Pancreas (tissue), 10 donors: ENCODE data around the gene NDRG2. TPM values are rescaled to one million over a fixed set of nuclear protein-coding genes. Genes with fewer than 3 reads are reported as not detected.
A peak's percentile ranks its signal among the peaks of the same experiment; 100 is the strongest.

Source experiments
- ATAC-seq, 4 donors: fragments of 200-7000 bp; cut with Tn5 transposase; one replicate each; pipeline versions ENCODE4 v1.8.0 to v1.9.1; 2020; ENCODE audit warnings: mild to moderate bottlenecking in 4 of 4, moderate library complexity in 4 of 4
- DNase-seq, 6 donors: peaks; one replicate each; pipeline ENCODE4 v3.0.0-alpha.2; 2020
- FAIRE-seq: peaks from 2 replicates; lab custom pipeline; 2012; peaks lifted over from hg19 to GRCh38; lab: Jason Lieb, UNC
- H3K27ac ChIP-seq, 4 donors: fragments of 200-600 bp; sonication (generic); 1 replicate in 3 of 4; 2 replicates in 1 of 4; pipeline versions ENCODE4 v1.5.0 to v1.8.0; 2020
- H3K27me3 ChIP-seq, 4 donors: fragments of 200-600 bp; one replicate each; pipeline ENCODE4 v1.8.0; 2021
- H3K36me3 ChIP-seq, 3 donors: fragments of 200-600 bp; sonication (generic) in 1 of 3; one replicate each; pipeline versions ENCODE4 v1.5.0 to v1.8.0; 2020 to 2021
- H3K4me1 ChIP-seq, 3 donors: fragments of 200-600 bp; one replicate each; pipeline ENCODE4 v1.8.0; 2021
- H3K4me3 ChIP-seq, 4 donors: fragments of 200-600 bp; sonication (generic) in 2 of 4; one replicate each; pipeline versions ENCODE4 v1.5.0 to v1.8.0; 2020 to 2021
- H3K9me3 ChIP-seq, 4 donors: fragments of 200-600 bp; one replicate each; pipeline ENCODE4 v1.8.0; 2021
- CTCF ChIP-seq, 4 donors: fragments of 200-600 bp; sonication (generic) in 3 of 4; IDR thresholded peaks; one replicate each; pipeline versions ENCODE4 v1.5.0 to v1.8.0; 2021; ENCODE audit warnings: antibody characterized with exemption in 4 of 4
- WGBS, 2 donors: extraction: QIAGEN DNeasy Blood & Tissue Kit; methylation state at CpG; one replicate each; pipeline ENCODE4 v1.1.7; 2013; 5-methylcytosine and 5-hydroxymethylcytosine counted together
- intact Hi-C, 3 donors: fragments of 100-400 bp; cut with DNase I; formaldehyde crosslinking; loops; one replicate each; pipeline versions ENCODE4 v1.11.1 to v1.14.2; 2022
- polyA plus RNA-seq, 2 donors: library from polyadenylated mRNA; stranded (reverse); fragments of 200-250 nt; gene quantifications; one replicate each; pipeline ENCODE4 v1.2.3, GENCODE V29; 2013
- total RNA-seq, 6 donors: library from RNA; stranded (reverse); fragmentation: NEBNext Ultra II Directional in 4 of 6; extraction: Animal tissue kit (Norgen Biotek cat#: 25700) in 4 of 6; gene quantifications; one replicate each; pipeline versions ENCODE4 v1.2.1 to v1.2.4, GENCODE V29; 2021 to 2023
- donor health status: healthy with polysubstance abuse.
- donor health status: DM: no; HTN: no; CAD: no; lungs with moderate emphysema.
- donor health status: DM: no; HTN: no; CAD: no.
- donor health status: control.
- donor health status: control.
- donor health status: Bipolar disorder and iron deficiency.
- donor health status: DM: yes; HTN: yes; CAD: no.
- donor health status: DM: no; HTN: no; CAD: no.
- donor health status: DM: no; HTN: no; CAD: no.
- donor health status: DM: yes; HTN: yes; CAD: no.

NDRG2 gene
- total and polyA plus RNA-seq, 8 donors = 37.5 to 159 (median 59.6) TPM

- Histone ChIP-seq H3K4me1 (peaks cover 0 to 5% (median 3%) of the 10 kb centered on the region in 3 donors), H3K27ac (peak overlapping the region; percentile 41 to 67 (median 64)), H3K27me3 (no peaks in the 10 kb centered on the region), H3K36me3 (peaks cover 0 to 9% (median 0%) of the 10 kb centered on the region in 3 donors), H3K9me3 (no peaks in the 10 kb centered on the region), H3K4me3 (peak overlapping the region; percentile 62 to 95 (median 85))
- DNase-seq (peak; percentile 40 to 80 (median 60)), FAIRE-seq (no peak), ATAC-seq (peak; percentile 30 to 52 (median 48))
- TF ChIP-seq CTCF (IDR thresholded peaks at IDR 0.05) = no peak
- intact Hi-C loops = no loop called here
- WGBS, 2 donors = 13 to 17% methylated on average over 55 to 58 of the region's 58 CpGs
Observed at GRCh38 chr14:21025371-21026273, 761 bp upstream of the NDRG2 start.

GRCh38 chr14:21023817-21024584 lies 860 bp downstream of the NDRG2 start:
- no peaks in the 10 kb centered on the region for H3K9me3 ChIP-seq
- H3K36me3 ChIP-seq = peaks cover 0 to 10% (median 0%) of the 10 kb centered on the region in 3 donors
- WGBS, 2 donors = 9% methylated on average over 17 of the region's 17 CpGs
- no peak for DNase-seq
- H3K27ac ChIP-seq = peak overlapping the region; percentile 41 to 67 (median 64)
- no peak for FAIRE-seq
- peak; percentile 45 to 61 (median 50) for ATAC-seq
- TF ChIP-seq CTCF (IDR thresholded peaks at IDR 0.05) = no peak
- H3K27me3 ChIP-seq = no peaks in the 10 kb centered on the region
- intact Hi-C loops = loop anchor here in 1 of 3 donors (5.0 kb wide), 1 partner anchor 68 kb away; no protein-coding TSS in a partner anchor
- peaks cover 0 to 5% (median 3%) of the 10 kb centered on the region in 3 donors for H3K4me1 ChIP-seq
- H3K4me3 ChIP-seq = peak overlapping the region; percentile 62 to 95 (median 85)

- peaks cover 0 to 17% (median 0%) of the 10 kb centered on the region in 3 donors for H3K36me3 ChIP-seq
- ATAC-seq (no peak), FAIRE-seq (no peak), DNase-seq (no peak)
- peak overlapping the region in 2 of 4 donors; percentile 75 to 95 for H3K4me3 ChIP-seq
- H3K4me1 ChIP-seq = peaks cover 0 to 5% (median 3%) of the 10 kb centered on the region in 3 donors
- H3K27me3 ChIP-seq = no peaks in the 10 kb centered on the region
- 58 to 65% methylated on average over 7 of the region's 7 CpGs for WGBS, 2 donors
- intact Hi-C loops = loop anchor here in 1 of 3 donors (5.0 kb wide), 1 partner anchor 69 kb away; no protein-coding TSS in a partner anchor
- no peaks in the 10 kb centered on the region for H3K9me3 ChIP-seq
- no peak for TF ChIP-seq CTCF (IDR thresholded peaks at IDR 0.05)
- no peak overlapping the region for H3K27ac ChIP-seq
Observed at GRCh38 chr14:21023174-21023573, 1.7 kb downstream of the NDRG2 start.

- Histone ChIP-seq H3K9me3 (no peaks in the 10 kb centered on the region), H3K4me3 (no peak overlapping the region), H3K27me3 (no peaks in the 10 kb centered on the region), H3K4me1 (peaks cover 0 to 5% (median 3%) of the 10 kb centered on the region in 3 donors), H3K27ac (no peak overlapping the region), H3K36me3 (peaks cover 0 to 22% (median 0%) of the 10 kb centered on the region in 3 donors)
- DNase-seq (no peak), ATAC-seq (no peak), FAIRE-seq (no peak)
- TF ChIP-seq CTCF (IDR thresholded peaks at IDR 0.05) = no peak
- intact Hi-C loops = loop anchor here in 1 of 3 donors (5.0 kb wide), 1 partner anchor 70 kb away; no protein-coding TSS in a partner anchor
- 73 to 81% methylated on average over 5 of the region's 5 CpGs for WGBS, 2 donors
Observed at GRCh38 chr14:21022686-21023085, 2.2 kb downstream of the NDRG2 start.
